GM23248 (cell line): Measurements from ENCODE around the gene ACOT4.

ENCODE experiments used
- EZH2 ChIP-seq: fragments of 200-600 bp; sonication (generic); IDR thresholded peaks from 2 replicates; pipeline ENCODE4 v1.6.1; 2018; ENCODE audit warnings: antibody characterized with exemption, mild to moderate bottlenecking; ENCODE audit not compliant: insufficient read depth, poor library complexity, severe bottlenecking
- EZH2phosphoT487 ChIP-seq: fragments of 200-600 bp; sonication (generic); IDR thresholded peaks from 2 replicates; pipeline ENCODE4 v1.6.1; 2018; ENCODE audit warnings: antibody characterized with exemption, moderate library complexity, mild to moderate bottlenecking, low read depth; ENCODE audit not compliant: insufficient read depth

DNA sequence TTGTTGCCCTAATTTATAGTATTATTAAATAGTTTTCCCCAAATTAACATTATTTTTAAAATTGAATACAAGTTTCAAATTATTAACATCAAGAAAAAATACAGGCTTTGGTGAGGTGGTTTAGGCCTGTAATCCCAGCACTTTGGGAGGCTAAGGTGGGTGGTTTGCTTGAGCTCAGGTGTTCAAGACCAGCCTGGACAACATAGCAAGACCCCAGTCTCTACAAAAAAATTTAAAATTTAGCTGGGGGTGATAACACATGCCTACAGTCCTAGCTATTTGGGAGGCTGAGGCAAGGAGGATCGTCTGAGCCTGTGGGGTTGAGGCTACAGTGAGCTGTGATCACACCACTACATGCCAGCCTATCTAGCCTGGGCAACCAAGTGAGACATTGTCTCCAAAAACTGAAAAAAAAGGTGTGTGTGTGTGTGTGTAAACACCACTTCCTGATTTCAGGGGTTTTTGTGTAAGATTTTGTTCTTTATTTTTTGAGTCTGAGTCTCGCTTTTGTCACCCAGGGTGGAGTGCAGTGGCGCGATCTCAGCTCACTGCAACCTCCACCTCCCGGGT, 49.2 kb downstream of the ACOT4 start:
- no peak for TF ChIP-seq EZH2phosphoT487
- TF ChIP-seq EZH2, result no peak
